GM19455 (cell line): Measurements from ENCODE around the gene ZBTB7B.

Experiments used
- ATAC-seq: cut with Tn5 transposase; IDR thresholded peaks from one replicate; pipeline ENCODE4 v1.9.1; 2021; ENCODE audit not compliant: unreplicated experiment

The ZBTB7B gene

GRCh38 chr1:155052439-155053395 is 50.1 kb downstream of the ZBTB7B start:
- no peak for ATAC-seq

- no peak for ATAC-seq
Measured at GRCh38 chr1:155053531-155054105, 51.0 kb downstream of the ZBTB7B start.

- ATAC-seq, result no peak
Measured at GRCh38 chr1:155057104-155057503, 54.5 kb downstream of the ZBTB7B start.

- no peak for ATAC-seq
Measured at GRCh38 chr1:155057788-155058211, 55.2 kb downstream of the ZBTB7B start.

GRCh38 chr1:155060736-155061135 is 58.1 kb downstream of the ZBTB7B start:
- ATAC-seq, result no peak

- no peak for ATAC-seq
Measured at GRCh38 chr1:155061381-155062150, 59.0 kb downstream of the ZBTB7B start.

DNA sequence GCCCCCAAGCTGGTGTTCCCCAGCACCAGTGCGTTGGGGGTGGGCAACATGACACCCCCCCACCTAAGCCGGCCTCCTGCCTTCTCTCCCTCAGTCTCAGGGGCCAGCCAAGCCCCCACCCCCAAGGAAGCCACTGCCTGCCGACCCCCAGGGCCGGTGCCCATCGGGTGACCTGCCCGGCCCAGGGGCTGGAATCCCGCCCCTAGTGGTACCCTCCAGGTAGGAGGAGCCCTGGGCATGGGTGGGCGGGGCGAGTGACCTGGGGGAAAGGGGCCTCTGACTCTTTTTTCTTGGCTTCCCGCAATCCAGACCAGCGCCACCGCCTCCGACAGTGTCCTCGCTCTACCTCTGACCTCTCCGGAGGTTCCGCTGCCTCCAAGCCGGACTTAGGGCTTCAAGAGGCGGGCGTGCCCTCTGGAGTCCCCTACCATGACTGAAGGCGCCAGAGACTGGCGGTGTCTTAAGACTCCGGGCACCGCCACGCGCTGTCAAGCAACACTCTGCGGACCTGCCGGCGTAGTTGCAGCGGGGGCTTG is 59.6 kb downstream of the ZBTB7B start:
- no peak for ATAC-seq

DNA sequence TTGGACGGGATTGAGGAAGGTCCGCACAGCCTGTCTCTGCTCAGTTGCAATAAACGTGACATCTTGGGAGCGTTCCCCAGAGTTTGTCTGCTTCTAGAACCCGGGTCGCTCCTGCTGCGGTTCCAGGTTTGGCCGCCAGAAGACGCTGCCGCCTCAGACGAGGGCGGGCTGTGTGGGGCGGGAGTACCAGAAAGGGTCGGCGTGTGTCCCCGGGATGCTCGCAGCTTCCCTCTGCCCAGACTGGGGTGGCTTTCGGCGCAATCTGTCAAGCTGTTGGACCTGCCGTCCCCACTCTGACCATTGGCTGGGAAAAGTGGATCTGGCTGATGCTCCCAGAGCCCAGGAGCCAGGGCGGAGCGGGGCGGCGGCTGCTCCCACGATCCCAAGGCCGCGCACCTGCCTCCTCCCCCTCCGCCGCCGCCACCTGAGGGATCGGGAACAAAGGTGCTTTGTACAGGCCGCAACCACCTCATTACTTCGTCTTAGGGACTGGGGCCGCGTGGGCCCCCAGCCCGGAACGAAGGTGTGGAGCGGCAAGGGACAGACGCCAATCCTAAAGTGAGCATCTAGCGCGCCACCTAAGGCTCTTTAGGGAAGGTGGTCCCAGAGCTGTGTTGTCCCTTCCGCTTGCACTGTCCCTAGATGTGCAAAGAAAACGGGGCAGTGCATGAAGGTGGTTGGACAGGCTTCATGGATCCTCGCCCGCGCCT is 60.3 kb downstream of the ZBTB7B start:
- no peak for ATAC-seq

GRCh38 chr1:155063550-155064110 is 61.0 kb downstream of the ZBTB7B start, which contains the start of gene EFNA4:
Gene EFNA4 (plus strand): TSS chr1:155063740. CDS start chr1:155063824, 84 bp downstream.
- ATAC-seq, result peak; percentile 66

DNA sequence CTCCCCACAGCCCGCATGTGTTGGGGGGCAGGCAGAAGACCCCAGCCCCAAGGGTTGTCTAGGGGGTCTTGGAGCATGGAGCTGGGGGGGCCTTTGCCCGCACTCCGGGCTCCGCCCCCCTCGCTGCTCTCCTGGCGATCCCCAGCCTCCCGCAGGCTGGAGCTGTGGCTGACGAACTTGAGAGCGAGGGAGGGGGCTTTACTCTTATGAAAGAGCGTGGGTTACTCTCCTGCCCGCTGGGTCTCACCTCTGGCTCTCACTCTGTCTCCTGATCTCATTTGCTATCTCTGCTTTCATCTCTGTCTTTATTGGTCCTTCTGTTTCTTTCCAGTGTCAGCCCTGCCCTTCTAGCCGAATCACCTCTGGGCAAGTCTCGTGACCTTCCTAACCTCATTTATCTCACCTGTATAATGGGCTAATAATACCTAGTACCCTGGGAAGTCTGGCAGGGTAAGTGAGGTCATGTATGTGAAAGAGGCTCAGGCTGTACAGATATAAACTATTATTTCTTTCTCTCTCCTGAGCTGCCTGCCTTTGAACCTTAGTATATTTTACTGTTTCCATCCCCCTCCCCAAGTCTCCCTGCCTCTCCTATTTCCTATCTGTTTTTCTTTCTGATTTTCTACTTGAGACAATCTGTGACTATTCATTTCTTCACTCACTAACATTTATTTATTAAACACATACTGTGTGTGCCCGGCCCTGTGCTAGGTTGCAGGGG is 61.7 kb downstream of the ZBTB7B start:
- no peak for ATAC-seq

DNA sequence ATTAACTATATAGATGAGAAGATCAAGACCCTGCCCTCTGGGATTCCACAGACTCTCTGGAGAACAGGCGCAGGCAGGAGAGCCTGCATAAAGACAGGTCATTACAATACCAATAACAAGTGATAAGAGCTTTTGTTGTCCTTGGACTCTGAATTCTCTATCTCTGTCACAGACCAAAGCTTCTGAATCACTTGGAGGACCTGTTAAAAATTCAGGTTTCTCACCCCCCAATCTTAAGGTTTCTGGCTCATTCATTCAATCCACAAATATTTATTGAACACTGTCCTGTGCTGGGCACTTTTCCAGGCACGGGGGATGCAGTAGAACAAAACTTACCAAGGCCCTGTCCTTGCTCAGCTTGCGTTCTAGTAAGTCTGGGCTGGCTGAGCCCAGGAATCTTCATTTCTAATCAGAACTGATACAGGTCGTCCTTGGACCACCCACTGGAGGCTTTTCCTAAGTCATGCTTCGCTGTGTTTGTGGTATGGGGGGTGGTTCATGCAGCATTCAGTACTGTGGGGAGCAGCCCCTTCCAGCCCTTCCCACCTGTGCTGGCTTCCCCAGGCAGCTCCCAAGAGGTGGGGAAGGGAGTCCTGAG is 62.3 kb downstream of the ZBTB7B start:
- no peak for ATAC-seq

- ATAC-seq, result no peak
Measured at GRCh38 chr1:155066777-155067176, 64.2 kb downstream of the ZBTB7B start.
